MM.1S (cell line): ENCODE results near the gene UBN1.

ENCODE experiments used
- DNase-seq: peaks from one replicate; pipeline ENCODE4 v3.0.0-alpha.2; 2015
- H2AFZ ChIP-seq: fragments of 300-600 bp; sonication (generic); 2 replicates; pipeline ENCODE4 v1.6.0; 2016; ENCODE audit warnings: antibody characterized with exemption, low read length
- H3F3A ChIP-seq: fragments of 300-600 bp; sonication (generic); 2 replicates; pipeline ENCODE4 v1.6.1; 2016; ENCODE audit warnings: mild to moderate bottlenecking, antibody characterized with exemption, low read length, moderate library complexity, mixed read lengths; ENCODE audit not compliant: insufficient read depth
- H3K27ac ChIP-seq: fragments of 300-600 bp; sonication (generic); 2 replicates; pipeline ENCODE4 v1.5.1; 2016; ENCODE audit warnings: mild to moderate bottlenecking, low read length
- H3K27me3 ChIP-seq: fragments of 300-600 bp; sonication (generic); replicated peaks from 2 replicates; pipeline ENCODE4 v1.6.0; 2016; ENCODE audit warnings: low read length; ENCODE audit not compliant: insufficient read depth
- H3K36me3 ChIP-seq: fragments of 300-600 bp; sonication (generic); replicated peaks from 2 replicates; pipeline ENCODE4 v1.6.1; 2016; ENCODE audit warnings: mild to moderate bottlenecking, low read length, mixed read lengths; ENCODE audit not compliant: insufficient read depth
- H3K4me1 ChIP-seq: fragments of 300-600 bp; sonication (generic); 2 replicates; pipeline ENCODE4 v1.6.1; 2016; ENCODE audit warnings: low read length, mixed read lengths
- H3K4me2 ChIP-seq: fragments of 300-600 bp; sonication (generic); 2 replicates; pipeline ENCODE4 v1.6.0; 2016; ENCODE audit warnings: low read depth, low read length
- H3K4me3 ChIP-seq: fragments of 300-600 bp; sonication (generic); 2 replicates; pipeline ENCODE4 v1.5.1; 2016; ENCODE audit warnings: low read length, mixed read lengths
- H3K79me2 ChIP-seq: fragments of 300-600 bp; sonication (generic); 2 replicates; pipeline ENCODE4 v1.6.1; 2016; ENCODE audit warnings: mixed run types, low read length, mixed read lengths
- H3K9ac ChIP-seq: fragments of 300-600 bp; sonication (generic); 2 replicates; pipeline ENCODE4 v1.6.1; 2016; ENCODE audit warnings: low read length, mixed read lengths
- H3K9me2 ChIP-seq: fragments of 300-600 bp; sonication (generic); replicated peaks from 2 replicates; pipeline ENCODE4 v1.6.1; 2016; ENCODE audit warnings: mild to moderate bottlenecking, low read length, mixed read lengths; ENCODE audit not compliant: insufficient read depth
- H3K9me3 ChIP-seq: fragments of 300-600 bp; sonication (generic); replicated peaks from 2 replicates; pipeline ENCODE4 v1.6.1; 2016; ENCODE audit warnings: mild to moderate bottlenecking, low read length, mixed read lengths; ENCODE audit not compliant: insufficient read depth
- H4K20me1 ChIP-seq: fragments of 300-600 bp; sonication (generic); 2 replicates; pipeline ENCODE4 v1.6.1; 2016; ENCODE audit warnings: mild to moderate bottlenecking, low read length, moderate library complexity, mixed read lengths; ENCODE audit not compliant: insufficient read depth
- CTCF ChIP-seq: fragments of 300-600 bp; sonication (generic); IDR thresholded peaks from 2 replicates; pipeline ENCODE4 v1.5.1; 2016; ENCODE audit warnings: antibody characterized with exemption, low read length, mixed read lengths
- EZH2 ChIP-seq: fragments of 300-600 bp; sonication (generic); optimal IDR thresholded peaks from 2 replicates; pipeline ENCODE3; 2017; ENCODE audit warnings: low read depth, mild to moderate bottlenecking, antibody characterized with exemption, low read length, mixed read lengths
- EZH2phosphoT487 ChIP-seq: fragments of 300-600 bp; sonication (generic); IDR thresholded peaks from 2 replicates; pipeline ENCODE4 v1.6.1; 2018; ENCODE audit warnings: antibody characterized with exemption, low read length

UBN1 gene

GRCh38 chr16:4931381-4931780, 84.1 kb downstream of the UBN1 start:
- Histone ChIP-seq H3K9me2 (no peaks in the 10 kb centered on the region), H3K9me3 (no peaks in the 10 kb centered on the region; the same call in 1 of the 2 replicates), H3K79me2 (no peaks in the 10 kb centered on the region), H3K4me1 (no peaks in the 10 kb centered on the region), H3K27me3 (peaks cover 58% of the 10 kb centered on the region), H3F3A (no peaks in the 10 kb centered on the region), H3K36me3 (no peaks in the 10 kb centered on the region), H4K20me1 (no peaks in the 10 kb centered on the region), H3K9ac (no peak overlapping the region), H3K4me2 (no peak overlapping the region), H3K27ac (no peak overlapping the region), H3K4me3 (no peak overlapping the region), H2AFZ (no peak overlapping the region)
- TF ChIP-seq EZH2phosphoT487 (no peak), CTCF (no peak), EZH2 (no peak)
- no peak for DNase-seq
